GM21529 (cell line): ENCODE measurements around the gene FAM180A.
"Not testable (repeated sequence)": the region's sequence is repeated elsewhere in the genome, so short reads cannot be mapped to it uniquely, and the experiment has no call there.

Experiments used
- ATAC-seq: cut with Tn5 transposase; IDR thresholded peaks from one replicate; pipeline ENCODE4 v1.9.1; 2021; ENCODE audit not compliant: unreplicated experiment

Gene FAM180A

DNA sequence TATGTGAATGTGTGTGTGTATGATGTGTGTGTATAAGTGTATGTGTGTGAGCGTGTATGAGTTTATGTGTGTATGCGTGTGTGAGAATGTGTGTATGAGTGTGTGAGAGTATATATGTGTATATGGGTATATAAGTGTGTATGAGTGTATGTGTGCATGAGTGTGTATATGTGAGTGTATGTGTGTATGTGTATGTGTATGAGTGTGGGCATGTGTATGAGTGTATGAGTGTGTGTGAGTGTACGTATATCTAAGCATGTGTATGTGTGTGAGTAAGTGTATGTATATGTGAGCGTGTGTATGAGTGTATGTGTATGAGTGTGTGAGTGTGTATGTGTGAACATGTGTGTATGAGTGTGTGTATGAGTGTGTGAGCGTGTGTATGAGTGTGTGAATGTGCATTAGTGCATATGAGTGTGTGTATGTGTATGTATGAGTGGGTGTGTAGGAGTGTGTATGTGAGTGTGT lies 33.5 kb downstream of the FAM180A start:
- no peak for ATAC-seq

GRCh38 chr7:135714534-135715009 lies 34.0 kb downstream of the FAM180A start:
- ATAC-seq = no peak

GRCh38 chr7:135713836-135714470 lies 34.7 kb downstream of the FAM180A start:
- ATAC-seq = no peak

GRCh38 chr7:135712796-135713195 lies 35.8 kb downstream of the FAM180A start:
- no peak for ATAC-seq

- ATAC-seq = no peak
Observed at GRCh38 chr7:135712182-135712782, 36.3 kb downstream of the FAM180A start.

- ATAC-seq = peak; percentile 24
Observed at GRCh38 chr7:135711139-135711469, 37.5 kb downstream of the FAM180A start.

GRCh38 chr7:135710417-135711138 lies 38.0 kb downstream of the FAM180A start:
- ATAC-seq = peak; percentile 44

DNA sequence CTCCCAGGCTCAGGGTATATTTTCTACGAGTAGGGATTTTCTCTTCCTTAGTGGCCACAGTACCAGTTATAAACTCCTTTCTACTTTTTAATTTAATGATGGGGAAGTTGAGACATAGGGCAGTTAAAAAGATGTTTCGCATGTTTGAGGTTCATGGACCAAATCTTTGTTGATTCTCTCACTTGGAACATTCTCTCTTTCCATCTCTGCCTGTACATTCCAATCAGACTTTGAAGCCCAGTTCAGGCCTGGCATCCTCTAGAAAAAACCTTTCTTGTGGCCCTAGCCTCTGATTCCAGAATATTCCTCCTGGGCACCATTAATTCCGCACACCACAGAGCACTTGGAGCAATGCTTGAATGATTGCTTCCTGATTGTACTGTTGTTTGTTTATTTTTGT lies 39.1 kb downstream of the FAM180A start:
- ATAC-seq = no peak

- no peak for ATAC-seq
Observed at GRCh38 chr7:135708041-135708440, 40.6 kb downstream of the FAM180A start.

DNA sequence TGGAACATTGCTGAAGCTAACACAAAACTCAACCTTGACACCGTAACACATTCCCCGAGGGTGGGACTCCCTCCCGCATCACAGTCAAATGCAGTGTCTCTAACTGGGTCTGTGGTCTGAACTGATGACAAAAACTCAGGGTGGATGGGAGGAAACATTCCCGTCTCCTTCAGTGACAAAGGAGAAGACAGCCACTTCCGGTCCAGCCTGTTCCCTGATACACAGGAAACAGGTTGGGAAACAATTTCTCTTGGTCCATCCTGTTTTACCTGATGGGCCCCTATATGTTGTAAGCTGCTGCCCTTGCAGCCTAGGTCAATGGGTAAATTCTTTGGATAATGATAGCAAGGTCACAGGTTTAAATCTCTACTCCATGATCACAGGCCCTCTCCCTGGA lies 41.0 kb downstream of the FAM180A start:
- ATAC-seq = no peak

DNA sequence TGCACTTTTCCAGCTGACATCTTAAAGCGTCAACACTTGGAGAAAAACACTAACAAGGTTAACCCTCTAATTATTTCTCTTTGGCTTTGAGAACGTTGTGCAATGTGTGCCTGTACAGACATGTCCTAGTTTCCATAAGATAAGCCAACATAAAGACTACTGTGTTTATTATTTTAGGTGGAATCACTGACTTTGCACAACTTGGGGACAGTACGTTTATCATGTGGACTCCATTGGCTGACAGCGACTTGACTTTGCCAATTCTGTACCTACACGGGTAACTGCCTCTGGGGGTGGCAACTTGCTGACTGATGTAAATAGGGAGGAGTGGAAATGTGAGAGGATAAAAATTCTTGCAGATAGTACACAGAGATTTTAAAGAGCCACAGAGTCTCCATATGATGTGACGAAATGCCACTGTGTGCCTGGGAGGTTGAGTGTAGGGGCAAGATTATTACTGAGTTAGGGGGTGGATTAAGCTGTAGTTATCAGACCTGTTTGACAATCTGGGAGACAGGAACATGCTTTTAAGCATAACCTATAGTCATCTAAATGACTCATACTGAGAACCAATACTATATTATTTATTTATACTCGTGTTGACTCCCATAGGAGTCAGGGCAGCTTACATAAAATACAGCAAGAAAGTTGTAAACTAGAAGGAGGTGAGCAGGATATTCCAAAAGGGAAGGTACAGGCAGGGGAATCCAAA lies 41.6 kb downstream of the FAM180A start:
- no peak for ATAC-seq

- ATAC-seq = no peak
Observed at GRCh38 chr7:135706038-135706742, 42.4 kb downstream of the FAM180A start.

DNA sequence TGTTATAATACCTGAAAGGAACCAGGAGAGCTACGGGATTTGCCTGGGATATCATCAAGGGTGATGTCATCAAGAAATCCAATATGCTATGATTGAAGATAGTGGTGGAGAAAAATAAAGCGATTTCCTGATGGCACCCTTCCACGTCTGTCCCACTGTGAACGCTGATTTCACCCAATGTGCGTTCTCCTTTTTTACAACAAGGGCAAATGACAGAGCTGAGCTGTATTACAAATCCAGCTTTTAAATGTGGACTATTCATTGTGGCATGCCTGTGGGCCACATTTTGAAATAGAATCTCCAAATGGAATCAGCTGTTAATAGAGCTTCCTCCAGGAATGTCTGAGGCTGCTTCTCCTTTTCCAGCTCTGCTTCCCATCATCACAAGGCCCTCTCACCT lies 43.9 kb downstream of the FAM180A start:
- no peak for ATAC-seq

- no peak for ATAC-seq
Observed at GRCh38 chr7:135704074-135704473, 44.5 kb downstream of the FAM180A start.

DNA sequence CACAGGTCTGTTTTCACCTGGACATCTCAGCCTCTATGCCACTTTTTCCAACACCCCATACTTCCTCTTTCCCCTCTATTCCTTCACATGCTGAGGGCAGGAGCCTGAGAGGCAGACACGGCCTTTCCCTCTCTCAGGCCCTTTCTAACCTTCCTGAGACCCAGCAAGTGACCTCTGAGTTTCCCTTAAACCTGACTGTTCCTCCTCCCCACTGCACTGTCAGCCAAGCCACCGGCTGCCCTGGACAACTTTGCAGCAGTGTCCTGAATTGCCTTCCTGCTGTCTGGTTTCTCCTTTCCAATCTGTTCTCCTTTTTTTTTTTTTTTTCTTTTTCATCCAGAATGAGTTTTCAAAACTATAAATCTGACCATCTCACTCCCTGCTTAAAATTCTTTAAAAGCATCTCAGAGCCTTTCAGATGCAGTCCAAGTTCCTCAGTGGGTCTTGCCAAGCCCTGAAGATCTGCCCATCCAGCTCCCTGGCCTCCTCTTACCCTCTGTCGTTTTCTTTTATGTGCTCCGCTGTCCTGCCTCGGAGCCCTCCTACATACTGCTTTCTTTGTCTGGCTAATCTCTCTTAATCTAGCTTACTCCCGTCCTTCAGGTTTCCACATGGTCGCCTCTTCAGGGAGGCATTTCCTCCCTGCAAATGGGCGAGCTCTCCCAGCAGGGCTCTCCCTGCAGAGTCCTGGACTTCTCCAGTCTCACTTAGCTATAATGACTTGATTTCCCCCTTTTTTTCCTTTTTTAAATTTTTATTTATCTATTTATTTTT lies 51.1 kb downstream of the FAM180A start:
- no peak for ATAC-seq

DNA sequence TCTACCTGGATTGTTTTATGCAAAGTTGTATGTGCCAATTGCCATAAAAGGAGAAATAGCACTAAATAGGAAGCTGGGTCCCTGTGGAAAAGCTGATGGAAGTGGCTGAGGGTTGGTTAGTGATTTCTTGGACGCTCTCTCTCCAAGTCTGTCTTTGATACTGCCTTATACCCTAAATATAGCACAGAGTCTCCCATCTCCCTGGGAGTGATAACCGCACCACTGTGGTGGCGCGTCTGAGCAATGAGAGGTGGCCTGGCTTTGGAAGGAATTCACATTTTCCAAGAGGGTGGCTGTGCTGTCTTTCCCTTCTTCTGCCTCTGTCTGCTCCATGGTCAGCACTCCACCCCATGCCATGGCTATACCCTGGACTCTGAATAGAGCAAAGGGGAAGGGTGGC lies 55.1 kb downstream of the FAM180A start:
- no peak for ATAC-seq

DNA sequence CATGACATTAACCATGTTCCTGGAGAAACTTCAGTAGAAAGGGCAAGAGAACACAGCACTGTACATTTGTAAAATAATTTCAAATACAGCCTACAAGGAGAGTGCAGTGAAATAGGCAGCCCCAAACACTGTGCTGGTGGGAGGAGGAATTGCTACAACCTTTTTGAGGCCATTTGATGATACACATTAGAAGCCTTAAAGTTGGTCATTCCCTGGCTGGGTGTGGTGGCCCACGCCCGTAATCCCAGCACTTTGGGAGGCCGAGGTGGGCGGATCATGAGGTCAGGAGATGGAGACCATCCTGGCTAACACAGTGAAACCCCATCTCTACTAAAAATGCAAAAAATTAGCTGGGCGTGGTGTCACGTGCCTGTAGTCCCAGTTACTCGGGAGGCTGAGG lies 56.0 kb downstream of the FAM180A start:
- not testable (repeated sequence) for ATAC-seq

- ATAC-seq = no peak
Observed at GRCh38 chr7:135692055-135692454, 56.6 kb downstream of the FAM180A start.

GRCh38 chr7:135690566-135690965 lies 58.0 kb downstream of the FAM180A start:
- ATAC-seq = no peak

GRCh38 chr7:135687466-135687865 lies 61.1 kb downstream of the FAM180A start:
- no peak for ATAC-seq
